Measurements from ENCODE around the gene RER1.

DNA sequence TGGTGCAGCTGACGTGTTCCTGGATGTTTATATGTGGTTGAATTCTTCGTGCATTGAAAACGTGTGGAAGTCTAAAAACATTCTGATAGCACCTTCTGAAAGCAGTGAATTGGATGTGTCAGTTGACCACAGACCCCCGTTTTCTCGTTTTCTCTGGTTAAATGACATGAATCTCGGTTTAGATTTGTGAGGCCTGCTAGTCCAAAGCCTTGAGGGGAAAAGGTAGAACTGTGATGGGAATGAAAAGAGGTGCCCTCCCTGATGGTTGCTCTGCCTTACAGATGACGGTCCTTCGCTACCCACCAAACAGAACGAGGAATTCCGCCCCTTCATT is 8.9 kb downstream of the RER1 start:
- TF ChIP-seq CTCF (IDR thresholded peaks at IDR 0.05; ENCODE audit: borderline replicate concordance, extremely low read depth, low read length, poor library complexity, severe bottlenecking) (no peak), EZH2 (IDR thresholded peaks at IDR 0.05; ENCODE audit: borderline replicate concordance, low read depth, low read length, severe bottlenecking) (no peak)
